Loucy (cell line): ENCODE data around the gene BICD1.
"Not testable (repeated sequence)": the region's sequence is repeated elsewhere in the genome, so short reads cannot be mapped to it uniquely, and the experiment has no call there.

Source experiments
- EZH2phosphoT487 ChIP-seq: fragments of 200-600 bp; IDR thresholded peaks from 2 replicates; pipeline ENCODE4 v1.6.1; 2018; ENCODE audit warnings: antibody characterized with exemption, mild to moderate bottlenecking, moderate library complexity, borderline replicate concordance
- TF ChIP-seq, protein P1 (sequence below): fragments of 200-600 bp; sonication (generic); conservative IDR thresholded peaks from 2 replicates; pipeline ENCODE4 v1.5.1; 2014; ENCODE audit warnings: mild to moderate bottlenecking, antibody characterized with exemption, low read length

DNA sequence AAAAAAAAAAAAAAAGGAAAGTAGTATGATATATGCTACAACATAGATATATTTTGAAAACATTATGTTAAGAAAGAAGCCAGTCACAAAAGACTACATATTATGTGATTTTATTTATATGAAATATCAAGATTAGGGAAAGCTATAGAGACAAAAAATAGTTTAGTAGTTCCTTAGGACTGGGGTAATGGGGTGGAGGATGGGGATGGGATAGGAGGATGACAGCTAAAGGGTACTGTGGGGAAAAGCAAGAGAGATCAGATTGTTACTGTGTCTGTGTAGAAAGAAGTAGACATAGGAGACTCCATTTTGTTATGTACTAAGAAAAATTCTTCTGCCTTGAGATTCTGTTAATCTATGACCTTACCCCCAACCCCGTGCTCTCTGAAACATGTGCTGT lies 7.4 kb upstream of the BICD1 start:
- TF ChIP-seq, protein P1, sequence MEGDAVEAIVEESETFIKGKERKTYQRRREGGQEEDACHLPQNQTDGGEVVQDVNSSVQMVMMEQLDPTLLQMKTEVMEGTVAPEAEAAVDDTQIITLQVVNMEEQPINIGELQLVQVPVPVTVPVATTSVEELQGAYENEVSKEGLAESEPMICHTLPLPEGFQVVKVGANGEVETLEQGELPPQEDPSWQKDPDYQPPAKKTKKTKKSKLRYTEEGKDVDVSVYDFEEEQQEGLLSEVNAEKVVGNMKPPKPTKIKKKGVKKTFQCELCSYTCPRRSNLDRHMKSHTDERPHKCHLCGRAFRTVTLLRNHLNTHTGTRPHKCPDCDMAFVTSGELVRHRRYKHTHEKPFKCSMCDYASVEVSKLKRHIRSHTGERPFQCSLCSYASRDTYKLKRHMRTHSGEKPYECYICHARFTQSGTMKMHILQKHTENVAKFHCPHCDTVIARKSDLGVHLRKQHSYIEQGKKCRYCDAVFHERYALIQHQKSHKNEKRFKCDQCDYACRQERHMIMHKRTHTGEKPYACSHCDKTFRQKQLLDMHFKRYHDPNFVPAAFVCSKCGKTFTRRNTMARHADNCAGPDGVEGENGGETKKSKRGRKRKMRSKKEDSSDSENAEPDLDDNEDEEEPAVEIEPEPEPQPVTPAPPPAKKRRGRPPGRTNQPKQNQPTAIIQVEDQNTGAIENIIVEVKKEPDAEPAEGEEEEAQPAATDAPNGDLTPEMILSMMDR = not testable (repeated sequence)
- TF ChIP-seq EZH2phosphoT487 = not testable (repeated sequence)
